ENCODE measurements around the gene SMARCA1. TPM values are rescaled to one million over a fixed set of nuclear protein-coding genes. Genes with fewer than 3 reads are reported as not detected.

The SMARCA1 gene
- total and polyA plus RNA-seq, 2 of the 13 experiments (the other 11 are each of a cell fraction or from before 2014, with no cell fraction given) = 97.7 to 145 TPM

DNA sequence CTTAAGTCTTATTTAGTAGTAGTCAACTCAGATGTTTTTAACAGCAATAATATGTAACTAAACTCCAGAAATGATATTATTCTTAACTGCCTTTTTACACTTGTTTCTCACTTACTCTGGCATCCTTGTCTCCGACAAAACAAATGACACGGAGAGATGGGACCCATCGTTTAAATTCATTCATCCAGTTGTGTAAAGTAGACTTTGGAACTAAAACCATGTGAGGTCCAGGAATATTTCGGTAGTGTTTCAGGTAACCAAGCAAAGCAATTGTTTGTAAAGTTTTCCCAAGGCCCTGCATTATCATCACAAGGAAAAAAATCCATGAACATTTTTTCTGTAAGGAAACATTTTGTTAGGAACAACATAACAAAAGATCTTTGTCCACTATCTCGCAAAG lies 11.6 kb downstream of the SMARCA1 start (continued):
- no peak for TF ChIP-seq NFE2L1 (CRISPR knock-in tag; IDR thresholded peaks at IDR 0.05; ENCODE audit: borderline replicate concordance)
- no peak for TF ChIP-seq EZH2 (conservative IDR thresholded peaks at IDR 0.05; ENCODE audit: low read depth, low read length)
- TF ChIP-seq ZNF83 (CRISPR knock-in tag; IDR thresholded peaks at IDR 0.05; ENCODE audit: borderline replicate concordance) = no peak
- no peak for TF ChIP-seq ZNF879 (CRISPR knock-in tag; IDR thresholded peaks at IDR 0.05)
- no peak for TF ChIP-seq HHEX (CRISPR knock-in tag; IDR thresholded peaks at IDR 0.05)
- TF ChIP-seq ZNF788 (CRISPR knock-in tag; IDR thresholded peaks at IDR 0.05; ENCODE audit: borderline replicate concordance) = no peak
- TF ChIP-seq ZNF180 (CRISPR knock-in tag; IDR thresholded peaks at IDR 0.05; ENCODE audit: borderline replicate concordance, low read depth) = no peak
- no peak for TF ChIP-seq HOXA7 (CRISPR knock-in tag; IDR thresholded peaks at IDR 0.05)
- TF ChIP-seq FOXK2 (IDR thresholded peaks at IDR 0.05) = no peak
- peak; percentile 32; the same call in 1 of the 2 replicates for TF ChIP-seq FOXA3 (CRISPR knock-in tag; IDR thresholded peaks at IDR 0.05)
- TF ChIP-seq, protein P1, sequence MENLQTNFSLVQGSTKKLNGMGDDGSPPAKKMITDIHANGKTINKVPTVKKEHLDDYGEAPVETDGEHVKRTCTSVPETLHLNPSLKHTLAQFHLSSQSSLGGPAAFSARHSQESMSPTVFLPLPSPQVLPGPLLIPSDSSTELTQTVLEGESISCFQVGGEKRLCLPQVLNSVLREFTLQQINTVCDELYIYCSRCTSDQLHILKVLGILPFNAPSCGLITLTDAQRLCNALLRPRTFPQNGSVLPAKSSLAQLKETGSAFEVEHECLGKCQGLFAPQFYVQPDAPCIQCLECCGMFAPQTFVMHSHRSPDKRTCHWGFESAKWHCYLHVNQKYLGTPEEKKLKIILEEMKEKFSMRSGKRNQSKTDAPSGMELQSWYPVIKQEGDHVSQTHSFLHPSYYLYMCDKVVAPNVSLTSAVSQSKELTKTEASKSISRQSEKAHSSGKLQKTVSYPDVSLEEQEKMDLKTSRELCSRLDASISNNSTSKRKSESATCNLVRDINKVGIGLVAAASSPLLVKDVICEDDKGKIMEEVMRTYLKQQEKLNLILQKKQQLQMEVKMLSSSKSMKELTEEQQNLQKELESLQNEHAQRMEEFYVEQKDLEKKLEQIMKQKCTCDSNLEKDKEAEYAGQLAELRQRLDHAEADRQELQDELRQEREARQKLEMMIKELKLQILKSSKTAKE (CRISPR knock-in tag; IDR thresholded peaks at IDR 0.05; ENCODE audit: borderline replicate concordance) = no peak
- no peak for TF ChIP-seq KLF13 (CRISPR knock-in tag; IDR thresholded peaks at IDR 0.05)
- TF ChIP-seq HOMEZ (CRISPR knock-in tag; IDR thresholded peaks at IDR 0.05; ENCODE audit: low read depth) = no peak
- TF ChIP-seq, protein P2, sequence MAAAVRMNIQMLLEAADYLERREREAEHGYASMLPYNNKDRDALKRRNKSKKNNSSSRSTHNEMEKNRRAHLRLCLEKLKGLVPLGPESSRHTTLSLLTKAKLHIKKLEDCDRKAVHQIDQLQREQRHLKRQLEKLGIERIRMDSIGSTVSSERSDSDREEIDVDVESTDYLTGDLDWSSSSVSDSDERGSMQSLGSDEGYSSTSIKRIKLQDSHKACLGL (CRISPR knock-in tag; IDR thresholded peaks at IDR 0.05) = no peak
- TF ChIP-seq ZNF737 (CRISPR knock-in tag; IDR thresholded peaks at IDR 0.05; ENCODE audit: borderline replicate concordance) = no peak
- no peak for TF ChIP-seq MAFG (CRISPR knock-in tag; IDR thresholded peaks at IDR 0.05)
- TF ChIP-seq ZNF547 (CRISPR knock-in tag; IDR thresholded peaks at IDR 0.05) = no peak
- TF ChIP-seq ZNF598 (CRISPR knock-in tag; IDR thresholded peaks at IDR 0.05; ENCODE audit: borderline replicate concordance) = no peak
- TF ChIP-seq, protein P3, sequence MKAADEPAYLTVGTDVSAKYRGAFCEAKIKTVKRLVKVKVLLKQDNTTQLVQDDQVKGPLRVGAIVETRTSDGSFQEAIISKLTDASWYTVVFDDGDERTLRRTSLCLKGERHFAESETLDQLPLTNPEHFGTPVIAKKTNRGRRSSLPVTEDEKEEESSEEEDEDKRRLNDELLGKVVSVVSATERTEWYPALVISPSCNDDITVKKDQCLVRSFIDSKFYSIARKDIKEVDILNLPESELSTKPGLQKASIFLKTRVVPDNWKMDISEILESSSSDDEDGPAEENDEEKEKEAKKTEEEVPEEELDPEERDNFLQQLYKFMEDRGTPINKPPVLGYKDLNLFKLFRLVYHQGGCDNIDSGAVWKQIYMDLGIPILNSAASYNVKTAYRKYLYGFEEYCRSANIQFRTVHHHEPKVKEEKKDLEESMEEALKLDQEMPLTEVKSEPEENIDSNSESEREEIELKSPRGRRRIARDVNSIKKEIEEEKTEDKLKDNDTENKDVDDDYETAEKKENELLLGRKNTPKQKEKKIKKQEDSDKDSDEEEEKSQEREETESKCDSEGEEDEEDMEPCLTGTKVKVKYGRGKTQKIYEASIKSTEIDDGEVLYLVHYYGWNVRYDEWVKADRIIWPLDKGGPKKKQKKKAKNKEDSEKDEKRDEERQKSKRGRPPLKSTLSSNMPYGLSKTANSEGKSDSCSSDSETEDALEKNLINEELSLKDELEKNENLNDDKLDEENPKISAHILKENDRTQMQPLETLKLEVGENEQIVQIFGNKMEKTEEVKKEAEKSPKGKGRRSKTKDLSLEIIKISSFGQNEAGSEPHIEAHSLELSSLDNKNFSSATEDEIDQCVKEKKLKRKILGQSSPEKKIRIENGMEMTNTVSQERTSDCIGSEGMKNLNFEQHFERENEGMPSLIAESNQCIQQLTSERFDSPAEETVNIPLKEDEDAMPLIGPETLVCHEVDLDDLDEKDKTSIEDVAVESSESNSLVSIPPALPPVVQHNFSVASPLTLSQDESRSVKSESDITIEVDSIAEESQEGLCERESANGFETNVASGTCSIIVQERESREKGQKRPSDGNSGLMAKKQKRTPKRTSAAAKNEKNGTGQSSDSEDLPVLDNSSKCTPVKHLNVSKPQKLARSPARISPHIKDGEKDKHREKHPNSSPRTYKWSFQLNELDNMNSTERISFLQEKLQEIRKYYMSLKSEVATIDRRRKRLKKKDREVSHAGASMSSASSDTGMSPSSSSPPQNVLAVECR (CRISPR knock-in tag; IDR thresholded peaks at IDR 0.05; ENCODE audit: borderline replicate concordance) = no peak; the same call in 1 of the 2 replicates
- TF ChIP-seq ZNF709 (CRISPR knock-in tag; IDR thresholded peaks at IDR 0.05) = no peak
- TF ChIP-seq FOXC1 (CRISPR knock-in tag; IDR thresholded peaks at IDR 0.05; ENCODE audit: borderline replicate concordance) = no peak
- TF ChIP-seq SRSF1 (optimal IDR thresholded peaks at IDR 0.05; ENCODE audit: low read depth, low read length) = no peak
- no peak for TF ChIP-seq NCOA1 (CRISPR knock-in tag; IDR thresholded peaks at IDR 0.05)
- TF ChIP-seq ZNF577 (CRISPR knock-in tag; IDR thresholded peaks at IDR 0.05; ENCODE audit: borderline replicate concordance, low read depth) = no peak
- TF ChIP-seq GATAD2A (CRISPR knock-in tag; IDR thresholded peaks at IDR 0.05) = peak; percentile 46; the same call in 1 of the 2 replicates
